ENCODE data around the gene KRT35.
"Not testable (repeated sequence)": the region's sequence is repeated elsewhere in the genome, so short reads cannot be mapped to it uniquely, and the experiment has no call there.

KRT35 gene

GRCh38 chr17:41451154-41451728 lies 29.7 kb downstream of the KRT35 start:
- DNase-seq = no peak

GRCh38 chr17:41449008-41449407 lies 31.9 kb downstream of the KRT35 start:
- DNase-seq = no peak

- DNase-seq = no peak
Measured at GRCh38 chr17:41448506-41448905, 32.4 kb downstream of the KRT35 start.

GRCh38 chr17:41446806-41447205 lies 34.1 kb downstream of the KRT35 start:
- no peak for DNase-seq

GRCh38 chr17:41444640-41445039 lies 36.3 kb downstream of the KRT35 start:
- no peak for DNase-seq

DNA sequence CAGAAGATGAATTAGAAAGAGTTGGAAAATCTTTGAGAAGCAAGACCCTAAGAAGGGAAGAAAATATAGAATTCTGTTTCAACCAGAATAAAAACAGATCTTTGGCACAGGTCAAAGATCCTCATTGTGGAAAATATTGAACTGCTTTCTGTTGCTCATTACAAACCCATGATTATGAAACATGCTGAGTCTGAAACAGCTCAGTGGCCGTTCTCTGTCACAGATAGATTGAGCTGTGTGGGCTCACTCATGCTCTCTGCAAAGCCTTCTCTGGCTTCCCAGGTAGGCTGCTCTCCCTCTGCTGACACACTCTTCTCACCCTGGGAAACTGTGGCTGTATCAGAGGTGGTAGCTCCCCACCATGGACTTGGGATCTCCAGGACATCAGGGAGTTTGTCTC lies 36.8 kb downstream of the KRT35 start:
- DNase-seq = no peak

GRCh38 chr17:41442739-41443138 lies 38.2 kb downstream of the KRT35 start:
- no peak for DNase-seq

DNA sequence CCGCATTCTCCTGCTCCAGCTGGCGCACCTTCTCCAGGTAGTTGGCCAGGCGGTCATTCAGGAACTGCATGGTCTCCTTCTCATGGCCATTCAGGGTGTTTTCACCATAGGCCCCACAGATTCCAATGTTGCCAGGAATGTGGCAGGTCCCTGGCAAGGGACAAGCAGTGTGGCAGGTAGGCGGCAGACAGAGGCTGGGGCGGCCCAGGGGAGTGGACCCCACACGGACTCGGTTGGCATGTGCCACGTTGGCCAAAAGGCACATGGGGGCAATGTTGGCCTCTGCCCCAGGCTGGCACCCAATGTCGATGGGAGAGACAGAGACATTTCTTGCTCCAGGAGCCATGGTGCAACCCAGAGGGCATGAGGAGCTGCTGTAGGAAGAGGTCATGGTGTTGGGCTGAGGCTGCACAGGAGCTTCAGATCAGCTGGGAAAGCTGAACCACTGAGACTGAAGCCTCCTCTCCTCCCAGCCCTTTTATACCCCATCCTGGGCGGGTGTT lies 40.4 kb downstream of the KRT35 start, which contains the start of gene KRT38:
Gene KRT38 (minus strand): TSS at position 453 of the 503 bp plus-strand sequence. CDS start 62 bp downstream, at position 391.
- DNase-seq = no peak

GRCh38 chr17:41439375-41439774 lies 41.6 kb downstream of the KRT35 start:
- DNase-seq = no peak

GRCh38 chr17:41437769-41438168 lies 43.2 kb downstream of the KRT35 start:
- no peak for DNase-seq

- no peak for DNase-seq
Measured at GRCh38 chr17:41437254-41437653, 43.7 kb downstream of the KRT35 start.

DNA sequence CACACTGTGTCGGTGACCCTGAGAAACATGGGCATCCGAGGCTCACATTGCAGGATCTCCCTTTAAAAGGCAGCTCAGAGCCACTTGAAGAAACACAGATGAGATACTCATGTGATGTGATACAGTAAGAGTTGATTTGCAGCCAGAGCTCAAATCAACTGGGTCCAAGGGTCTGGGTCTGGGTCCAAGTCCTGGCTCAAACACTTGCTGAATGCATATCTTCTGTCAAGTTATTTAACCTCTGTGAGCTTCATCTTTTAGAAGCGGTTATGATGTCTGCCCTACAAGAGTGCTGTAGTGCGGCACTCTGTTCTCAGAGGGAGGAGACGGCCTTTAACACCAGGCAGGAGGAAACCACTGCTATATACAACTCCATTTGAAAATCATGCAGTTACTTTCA lies 46.5 kb downstream of the KRT35 start:
- DNase-seq = no peak

DNA sequence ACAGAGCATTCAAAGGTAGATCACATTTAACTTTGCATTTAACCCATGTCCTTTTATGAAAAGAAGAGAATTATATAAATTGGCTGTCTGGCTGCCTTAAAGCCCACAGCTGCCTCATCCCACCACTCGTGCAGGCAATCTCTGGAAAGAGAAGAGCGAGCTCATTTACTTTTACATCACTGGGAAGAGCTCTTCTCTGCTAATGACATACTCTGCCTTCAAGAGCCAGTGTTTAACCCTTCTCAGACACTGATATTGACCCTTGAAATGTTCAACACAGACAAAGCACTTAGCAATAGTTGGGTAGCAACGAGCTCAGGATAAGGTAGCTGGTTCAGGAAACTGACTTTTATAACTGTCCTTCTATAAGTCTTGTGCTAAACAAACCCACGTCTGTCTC lies 46.9 kb downstream of the KRT35 start:
- DNase-seq = no peak

DNA sequence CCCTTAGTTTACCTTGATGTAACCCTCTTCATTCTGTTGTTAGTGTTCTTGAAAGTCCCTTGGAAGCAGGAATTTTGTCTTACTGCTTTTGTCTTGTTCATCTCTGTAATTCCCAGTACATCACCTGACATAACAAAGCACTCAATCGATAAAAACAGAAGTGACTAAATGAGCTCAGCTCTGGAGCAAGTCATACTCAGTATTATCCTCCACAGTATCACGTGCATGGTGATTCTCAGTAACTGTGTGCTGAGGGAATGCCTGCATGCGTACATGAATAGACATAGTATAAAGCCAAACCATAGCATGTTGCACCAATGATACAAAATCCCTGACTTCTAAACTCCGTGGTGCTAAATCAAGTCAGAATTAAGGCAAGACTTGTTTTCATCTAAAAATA lies 47.4 kb downstream of the KRT35 start:
- no peak for DNase-seq

- DNase-seq = not testable (repeated sequence)
Measured at GRCh38 chr17:41430376-41430775, 50.6 kb downstream of the KRT35 start.

GRCh38 chr17:41429667-41430066 lies 51.3 kb downstream of the KRT35 start:
- no peak for DNase-seq

GRCh38 chr17:41428591-41429291 lies 52.2 kb downstream of the KRT35 start:
- no peak for DNase-seq
